Measurements from ENCODE around the gene ERBB2. TPM values are rescaled to one million over a fixed set of nuclear protein-coding genes. Genes with fewer than 3 reads are reported as not detected.

ERBB2 gene
- total and polyA plus RNA-seq, 2 of the 8 experiments (the other 6 are each of a cell fraction or from before 2014, with no cell fraction given): 183 to 394 TPM

DNA sequence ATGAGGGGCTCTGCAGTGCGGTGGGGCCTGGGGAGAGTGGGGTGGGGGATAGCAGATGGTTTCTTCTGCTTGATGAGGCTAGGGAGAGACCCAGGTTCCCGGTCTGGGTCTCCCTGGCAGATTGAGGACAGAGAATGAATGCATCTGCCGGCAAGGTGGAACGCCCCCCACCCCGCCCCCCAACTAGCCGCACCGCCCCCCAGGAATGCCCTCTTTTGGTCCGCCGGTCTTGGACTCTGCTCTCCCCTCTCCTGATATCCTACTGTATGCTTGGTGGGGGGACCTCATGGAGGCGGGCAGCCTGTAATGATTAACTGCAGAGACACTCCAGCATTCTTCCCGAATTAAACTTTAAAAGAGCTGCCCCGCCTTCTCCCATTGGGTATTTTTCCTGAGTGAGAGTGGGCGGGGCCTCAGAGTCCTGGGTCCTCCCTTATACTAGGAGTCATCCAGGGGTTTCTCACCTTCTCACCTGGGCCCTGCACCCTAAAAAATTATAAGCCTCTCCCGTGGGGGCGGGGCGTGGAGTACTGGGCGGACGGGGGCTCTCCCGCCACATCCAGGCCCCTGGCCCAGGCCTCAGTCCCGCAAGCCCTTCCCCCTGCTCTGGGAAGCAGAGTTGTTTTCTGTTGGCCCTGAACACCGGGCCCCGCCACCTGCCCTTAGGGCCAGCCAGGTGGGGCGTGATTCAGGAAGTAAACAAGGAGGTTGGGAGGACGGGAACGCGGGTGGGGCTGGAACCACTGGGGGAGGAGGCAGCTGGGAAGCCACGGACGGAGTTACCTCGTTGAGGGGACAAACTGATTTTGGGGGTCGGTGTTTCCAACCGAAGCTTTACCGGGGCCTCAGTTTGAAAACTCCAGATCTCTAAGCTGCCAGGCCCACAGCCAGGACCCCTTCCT is 39.4 kb downstream of the ERBB2 start (continued):
- TF ChIP-seq KDM5A (IDR thresholded peaks at IDR 0.05; ENCODE audit: low read length) (no peak), E2F6 (IDR thresholded peaks at IDR 0.05) (peak; percentile 28; the same call in 1 of the 2 replicates), CHD1 (IDR thresholded peaks at IDR 0.05; ENCODE audit: low read depth, low read length) (no peak), TAF1 (IDR thresholded peaks at IDR 0.05; ENCODE audit: low read depth, low read length) (0 out of 2 replicates have a peak, but pooled peaks have one; percentile 20), NRF1 (IDR thresholded peaks at IDR 0.05; ENCODE audit: low read depth, low read length) (no peak), FOSL1 (IDR thresholded peaks at IDR 0.05; ENCODE audit: insufficient read depth, low read depth, low read length) (no peak), EZH2 (IDR thresholded peaks at IDR 0.05; ENCODE audit: low read depth, low read length, severe bottlenecking) (no peak), POU5F1 (IDR thresholded peaks at IDR 0.05; ENCODE audit: low read depth, low read length) (no peak), NANOG (IDR thresholded peaks at IDR 0.05; ENCODE audit: insufficient read depth, low read depth, low read length, poor library complexity, severe bottlenecking) (no peak), BACH1 (IDR thresholded peaks at IDR 0.05; ENCODE audit: low read length) (peak; percentile 49; the same call in 1 of the 2 replicates), CBX8 (IDR thresholded peaks at IDR 0.05; ENCODE audit: borderline replicate concordance, low read depth, low read length) (no peak), SIX5 (IDR thresholded peaks at IDR 0.05; ENCODE audit: low read depth, low read length) (no peak)
